ENCODE results near the gene TGIF1. TPM values are rescaled to one million over a fixed set of nuclear protein-coding genes. Genes with fewer than 3 reads are reported as not detected.

Gene TGIF1
- total and polyA plus RNA-seq, 9 of the 15 experiments (the other 6 are each of a cell fraction or from before 2014, with no cell fraction given): 16.1 to 77.7 (median 44.6) TPM

DNA sequence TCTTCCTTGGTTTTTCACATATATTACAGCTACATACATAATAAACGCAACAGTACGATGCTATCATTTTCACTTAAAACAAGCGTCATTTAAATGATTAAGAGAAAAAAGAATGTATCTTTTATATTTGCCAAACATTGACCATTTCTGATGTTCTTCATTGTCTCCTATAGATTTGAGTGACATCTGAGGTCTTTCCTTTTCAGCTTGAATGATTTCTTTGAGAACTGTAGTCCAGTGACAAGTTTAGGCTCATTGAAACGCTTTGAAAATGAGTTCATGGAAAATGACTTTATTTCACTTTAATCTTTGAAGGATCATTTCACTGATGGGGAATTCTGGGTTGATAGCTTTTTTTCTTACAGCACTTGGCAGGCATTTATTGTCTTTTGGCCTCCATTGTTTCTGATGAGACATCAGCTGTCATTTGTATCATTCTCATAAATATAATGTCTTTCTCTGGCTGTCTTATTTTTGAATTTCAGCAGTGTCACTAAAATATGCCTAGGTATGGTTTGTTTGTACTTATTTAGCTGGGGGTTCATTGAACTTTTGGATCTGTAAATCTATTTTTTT is 10.9 kb downstream of the TGIF1 start (continued):
- TF ChIP-seq, protein P1, sequence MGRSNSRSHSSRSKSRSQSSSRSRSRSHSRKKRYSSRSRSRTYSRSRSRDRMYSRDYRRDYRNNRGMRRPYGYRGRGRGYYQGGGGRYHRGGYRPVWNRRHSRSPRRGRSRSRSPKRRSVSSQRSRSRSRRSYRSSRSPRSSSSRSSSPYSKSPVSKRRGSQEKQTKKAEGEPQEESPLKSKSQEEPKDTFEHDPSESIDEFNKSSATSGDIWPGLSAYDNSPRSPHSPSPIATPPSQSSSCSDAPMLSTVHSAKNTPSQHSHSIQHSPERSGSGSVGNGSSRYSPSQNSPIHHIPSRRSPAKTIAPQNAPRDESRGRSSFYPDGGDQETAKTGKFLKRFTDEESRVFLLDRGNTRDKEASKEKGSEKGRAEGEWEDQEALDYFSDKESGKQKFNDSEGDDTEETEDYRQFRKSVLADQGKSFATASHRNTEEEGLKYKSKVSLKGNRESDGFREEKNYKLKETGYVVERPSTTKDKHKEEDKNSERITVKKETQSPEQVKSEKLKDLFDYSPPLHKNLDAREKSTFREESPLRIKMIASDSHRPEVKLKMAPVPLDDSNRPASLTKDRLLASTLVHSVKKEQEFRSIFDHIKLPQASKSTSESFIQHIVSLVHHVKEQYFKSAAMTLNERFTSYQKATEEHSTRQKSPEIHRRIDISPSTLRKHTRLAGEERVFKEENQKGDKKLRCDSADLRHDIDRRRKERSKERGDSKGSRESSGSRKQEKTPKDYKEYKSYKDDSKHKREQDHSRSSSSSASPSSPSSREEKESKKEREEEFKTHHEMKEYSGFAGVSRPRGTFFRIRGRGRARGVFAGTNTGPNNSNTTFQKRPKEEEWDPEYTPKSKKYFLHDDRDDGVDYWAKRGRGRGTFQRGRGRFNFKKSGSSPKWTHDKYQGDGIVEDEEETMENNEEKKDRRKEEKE (IDR thresholded peaks at IDR 0.05; ENCODE audit: borderline replicate concordance in 1 of 2, control insufficient read depth in 1 of 2, low read depth in 2 of 2, low read length in 1 of 2): no peak
- TF ChIP-seq CC2D1A (IDR thresholded peaks at IDR 0.05) (no peak), HSF4 (CRISPR knock-in tag; IDR thresholded peaks at IDR 0.05; ENCODE audit: borderline replicate concordance) (no peak), ZBTB8A (IDR thresholded peaks at IDR 0.05; ENCODE audit: partially characterized antibody) (no peak), CHAMP1 (IDR thresholded peaks at IDR 0.05) (peak; percentile 56; the same call in 1 of the 2 replicates), CREBBP (IDR thresholded peaks at IDR 0.05; ENCODE audit: low read depth, low read length) (no peak), ZNF551 (CRISPR knock-in tag; IDR thresholded peaks at IDR 0.05) (no peak), HDAC1 (IDR thresholded peaks at IDR 0.05) (peak in 1 of 2 experiments; percentile 70; a peak in 1 of 4 replicates), L3MBTL2 (IDR thresholded peaks at IDR 0.05) (no peak), POLR2H (tag; IDR thresholded peaks at IDR 0.05; ENCODE audit: low read depth) (0 out of 2 replicates have a peak, but pooled peaks have one; percentile 14), ZNF133 (CRISPR knock-in tag; IDR thresholded peaks at IDR 0.05) (no peak), KLF6 (CRISPR knock-in tag; IDR thresholded peaks at IDR 0.05; ENCODE audit: borderline replicate concordance) (no peak), STAT5A (IDR thresholded peaks at IDR 0.05; ENCODE audit: borderline replicate concordance, low read length) (no peak), BRF2 (IDR thresholded peaks at IDR 0.05; ENCODE audit: borderline replicate concordance, insufficient read depth, insufficient read length) (no peak), ZBTB17 (CRISPR knock-in tag; IDR thresholded peaks at IDR 0.05) (no peak), GATAD2A (IDR thresholded peaks at IDR 0.05) (no peak), CXXC5 (CRISPR knock-in tag; IDR thresholded peaks at IDR 0.05) (no peak)
- TF ChIP-seq, protein P2, sequence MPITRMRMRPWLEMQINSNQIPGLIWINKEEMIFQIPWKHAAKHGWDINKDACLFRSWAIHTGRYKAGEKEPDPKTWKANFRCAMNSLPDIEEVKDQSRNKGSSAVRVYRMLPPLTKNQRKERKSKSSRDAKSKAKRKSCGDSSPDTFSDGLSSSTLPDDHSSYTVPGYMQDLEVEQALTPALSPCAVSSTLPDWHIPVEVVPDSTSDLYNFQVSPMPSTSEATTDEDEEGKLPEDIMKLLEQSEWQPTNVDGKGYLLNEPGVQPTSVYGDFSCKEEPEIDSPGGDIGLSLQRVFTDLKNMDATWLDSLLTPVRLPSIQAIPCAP (CRISPR knock-in tag; IDR thresholded peaks at IDR 0.05; ENCODE audit: borderline replicate concordance): no peak
- TF ChIP-seq, protein P3, sequence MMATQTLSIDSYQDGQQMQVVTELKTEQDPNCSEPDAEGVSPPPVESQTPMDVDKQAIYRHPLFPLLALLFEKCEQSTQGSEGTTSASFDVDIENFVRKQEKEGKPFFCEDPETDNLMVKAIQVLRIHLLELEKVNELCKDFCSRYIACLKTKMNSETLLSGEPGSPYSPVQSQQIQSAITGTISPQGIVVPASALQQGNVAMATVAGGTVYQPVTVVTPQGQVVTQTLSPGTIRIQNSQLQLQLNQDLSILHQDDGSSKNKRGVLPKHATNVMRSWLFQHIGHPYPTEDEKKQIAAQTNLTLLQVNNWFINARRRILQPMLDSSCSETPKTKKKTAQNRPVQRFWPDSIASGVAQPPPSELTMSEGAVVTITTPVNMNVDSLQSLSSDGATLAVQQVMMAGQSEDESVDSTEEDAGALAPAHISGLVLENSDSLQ (IDR thresholded peaks at IDR 0.05): peak; percentile 78

All from K562 (cell line).